EH (cell line): ENCODE results near the gene RXRA.
"Not testable (repeated sequence)": the region's sequence is repeated elsewhere in the genome, so short reads cannot be mapped to it uniquely, and the experiment has no call there.

ENCODE experiments used
- DNase-seq: peaks from one replicate; pipeline ENCODE4 v3.0.0-alpha.2; 2015; ENCODE audit warnings: low read depth

Gene RXRA

GRCh38 chr9:134308639-134309220, 17.5 kb upstream of the RXRA start:
- not testable (repeated sequence) for DNase-seq

- no peak for DNase-seq
These were observed 12.8 kb upstream of the RXRA start for GRCh38 chr9:134313470-134313869.

GRCh38 chr9:134314039-134314949, 12.0 kb upstream of the RXRA start:
- no peak for DNase-seq

GRCh38 chr9:134314950-134315715, 11.1 kb upstream of the RXRA start:
- no peak for DNase-seq

GRCh38 chr9:134315716-134316448, 10.4 kb upstream of the RXRA start:
- peak; percentile 20 for DNase-seq

GRCh38 chr9:134316449-134317160, 9.7 kb upstream of the RXRA start:
- DNase-seq, result peak; percentile 79

- no peak for DNase-seq
These were observed 8.9 kb upstream of the RXRA start for GRCh38 chr9:134317400-134317789.

- peak; percentile 89 for DNase-seq
These were observed 8.4 kb upstream of the RXRA start for GRCh38 chr9:134317790-134318414.

GRCh38 chr9:134318481-134318891, 7.8 kb upstream of the RXRA start:
- peak; percentile 68 for DNase-seq

GRCh38 chr9:134318941-134319305, 7.3 kb upstream of the RXRA start:
- DNase-seq, result no peak

- no peak for DNase-seq
These were observed 6.7 kb upstream of the RXRA start for GRCh38 chr9:134319306-134320125.

GRCh38 chr9:134320126-134320867, 6.0 kb upstream of the RXRA start:
- no peak for DNase-seq

- DNase-seq, result no peak
These were observed 5.3 kb upstream of the RXRA start for GRCh38 chr9:134320868-134321471.

GRCh38 chr9:134321531-134321930, 4.7 kb upstream of the RXRA start:
- no peak for DNase-seq

- no peak for DNase-seq
These were observed 4.1 kb upstream of the RXRA start for GRCh38 chr9:134321946-134322741.

GRCh38 chr9:134322781-134323241, 3.4 kb upstream of the RXRA start:
- DNase-seq, result no peak

GRCh38 chr9:134323741-134324358, 2.4 kb upstream of the RXRA start:
- no peak for DNase-seq
